Body of pancreas (tissue), 4 donors: Measurements from ENCODE around the gene THEMIS. TPM values are rescaled to one million over a fixed set of nuclear protein-coding genes. Genes with fewer than 3 reads are reported as not detected.

Source experiments
- ATAC-seq: fragments of 150-250 bp; one replicate; pipeline ENCODE4 v1.9.1; 2016
- DNase-seq, 4 donors: peaks; one replicate each; pipeline ENCODE4 v3.0.0-alpha.2; 2019
- H3K27ac ChIP-seq, 4 donors: fragments of 200-600 bp; sonication (generic); 1 replicate in 3 of 4; 2 replicates in 1 of 4; pipeline versions ENCODE4 v1.5.1 to v1.6.1; 2016 to 2019; ENCODE audit warnings: mild to moderate bottlenecking in 1 of 4, mixed read lengths in 1 of 4, moderate library complexity in 1 of 4
- H3K27me3 ChIP-seq, 2 donors: fragments of 200-600 bp; sonication (generic); one replicate each; pipeline ENCODE4 v1.6.0; 2016; ENCODE audit warnings: mild to moderate bottlenecking in 1 of 2
- H3K36me3 ChIP-seq, 2 donors: fragments of 200-600 bp; sonication (generic); replicated peaks in 1 of 2; 2 replicates each; pipeline ENCODE4 v1.5.1; 2016; ENCODE audit warnings: low read depth in 2 of 2; ENCODE audit not compliant: insufficient read depth in 1 of 2
- H3K4me1 ChIP-seq: fragments of 200-600 bp; sonication (generic); one replicate; pipeline ENCODE4 v1.6.0; 2016
- H3K4me3 ChIP-seq, 2 donors: fragments of 200-600 bp; sonication (generic); 1 replicate in 1 of 2; 2 replicates in 1 of 2; pipeline ENCODE4 v1.5.1; 2016 to 2019
- H3K9me3 ChIP-seq, 3 donors: fragments of 200-600 bp; sonication (generic); 1 replicate in 2 of 3; 2 replicates in 1 of 3; pipeline ENCODE4 v1.5.1; 2016
- CTCF ChIP-seq, 7 experiments: fragments of 450-650 bp in 4 of 7; fragments of 200-600 bp in 3 of 7; sonication (generic) in 3 of 7; IDR thresholded peaks; one replicate each; pipeline ENCODE4 v1.5.1; 2016 to 2019; ENCODE audit warnings: antibody characterized with exemption in 7 of 7
- POLR2A ChIP-seq, 3 donors: fragments of 450-650 bp; IDR thresholded peaks; one replicate each; pipeline ENCODE4 v1.6.1; 2016; ENCODE audit warnings: antibody characterized with exemption in 3 of 3, mild to moderate bottlenecking in 2 of 3
- WGBS, 2 donors: methylation state at CpG; one replicate each; pipeline ENCODE4 v1.1.5; 2017; 5-methylcytosine and 5-hydroxymethylcytosine counted together
- intact Hi-C: fragments of 100-400 bp; cut with DNase I; formaldehyde crosslinking; loops from one replicate; pipeline ENCODE4 v1.15.1; 2023
- total RNA-seq, 2 donors: library from RNA; depleted of rRNA; stranded (reverse); fragments of >200 nt; gene quantifications; one replicate each; pipeline ENCODE4 v1.1.0, GENCODE V29; 2016

Gene THEMIS
- total RNA-seq, 2 donors from 2014 or later, result 0.52 to 0.66 TPM

DNA sequence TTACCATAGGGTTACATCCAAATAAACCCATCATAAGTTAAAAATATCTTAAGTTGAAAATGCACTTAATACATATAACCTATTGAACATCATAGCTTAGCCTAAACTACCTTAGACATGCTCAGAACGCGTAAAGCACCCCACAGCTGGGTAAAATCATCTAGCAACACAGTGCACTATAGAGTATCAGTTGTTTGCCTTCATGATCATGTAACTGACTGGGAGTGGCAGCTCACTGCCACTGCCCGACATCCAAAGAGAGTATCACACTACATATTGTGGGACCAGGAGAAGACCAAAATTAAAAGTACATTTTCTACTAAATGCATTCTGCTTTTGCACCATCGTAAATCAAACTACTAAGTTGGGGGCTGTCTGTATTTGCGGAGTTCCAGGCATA is 31.7 kb downstream of the THEMIS start:
- H3K9me3 ChIP-seq, result no peaks in the 10 kb centered on the region
- H3K4me3 ChIP-seq, result no peak overlapping the region
- TF ChIP-seq CTCF (IDR thresholded peaks at IDR 0.05), result no peak
- TF ChIP-seq POLR2A (IDR thresholded peaks at IDR 0.05), result no peak
- WGBS, 2 donors, result 78 to 85% methylated on average over 5 of the region's 5 CpGs
- no peaks in the 10 kb centered on the region for H3K36me3 ChIP-seq
- H3K27me3 ChIP-seq, result no peaks in the 10 kb centered on the region
- no peaks in the 10 kb centered on the region for H3K4me1 ChIP-seq
- DNase-seq, result no peak
- no peak overlapping the region for H3K27ac ChIP-seq
- ATAC-seq, result no peak
- intact Hi-C loops, result no loop called here

DNA sequence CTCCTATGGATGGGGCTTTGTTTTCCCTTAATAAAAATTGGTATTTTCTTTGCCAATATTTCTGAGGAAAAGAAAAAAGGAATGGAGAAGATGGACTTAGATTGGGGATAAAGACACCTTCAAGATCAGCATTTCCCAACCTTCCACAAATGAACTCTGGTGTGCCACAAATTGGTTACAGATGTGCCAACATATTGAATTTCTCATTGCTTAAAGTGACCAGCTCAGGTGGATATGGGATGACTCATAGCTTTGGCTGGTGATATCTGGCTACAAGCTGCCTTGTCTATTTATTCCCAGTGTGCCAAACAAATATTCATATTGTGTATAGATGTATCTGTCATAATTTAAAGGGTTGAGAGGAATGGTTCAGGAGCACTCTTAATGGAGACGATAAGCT is 32.5 kb downstream of the THEMIS start:
- 72 to 94% methylated on average over 1 of the region's 1 CpG for WGBS, 2 donors
- Histone ChIP-seq H3K4me1 (no peaks in the 10 kb centered on the region), H3K36me3 (no peaks in the 10 kb centered on the region), H3K27ac (no peak overlapping the region), H3K27me3 (no peaks in the 10 kb centered on the region), H3K4me3 (no peak overlapping the region), H3K9me3 (no peaks in the 10 kb centered on the region)
- no peak for DNase-seq
- intact Hi-C loops, result no loop called here
- TF ChIP-seq CTCF (IDR thresholded peaks at IDR 0.05) (no peak), POLR2A (IDR thresholded peaks at IDR 0.05) (no peak)
- no peak for ATAC-seq

- TF ChIP-seq POLR2A (IDR thresholded peaks at IDR 0.05) (no peak), CTCF (IDR thresholded peaks at IDR 0.05) (no peak)
- Histone ChIP-seq H3K27ac (no peak overlapping the region), H3K36me3 (no peaks in the 10 kb centered on the region), H3K4me3 (no peak overlapping the region), H3K27me3 (no peaks in the 10 kb centered on the region), H3K4me1 (no peaks in the 10 kb centered on the region), H3K9me3 (no peaks in the 10 kb centered on the region)
- intact Hi-C loops, result no loop called here
- DNase-seq, result no peak
- no peak for ATAC-seq
Measured at GRCh38 chr6:127866766-127867165, 34.1 kb downstream of the THEMIS start.

DNA sequence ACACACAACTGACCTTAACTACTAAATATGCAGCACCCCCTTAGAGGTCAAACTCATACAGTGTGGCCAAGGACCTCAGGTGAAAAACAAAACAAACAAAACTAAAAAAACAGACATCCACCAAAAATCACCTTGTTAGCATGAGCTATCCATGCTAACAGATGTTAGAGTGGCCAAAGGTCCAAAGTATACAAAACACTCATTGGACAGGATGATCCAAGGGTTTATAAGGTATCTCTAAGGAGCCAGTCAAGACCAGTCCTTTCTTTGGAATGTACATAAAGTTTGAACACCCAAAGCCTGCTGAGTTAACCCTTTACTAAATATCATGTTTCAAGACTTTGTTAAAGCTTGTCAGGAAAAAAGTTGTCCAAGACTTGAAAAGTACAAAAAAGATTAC is 35.8 kb downstream of the THEMIS start:
- Histone ChIP-seq H3K4me3 (no peak overlapping the region), H3K27me3 (no peaks in the 10 kb centered on the region), H3K9me3 (no peaks in the 10 kb centered on the region), H3K27ac (no peak overlapping the region), H3K36me3 (no peaks in the 10 kb centered on the region), H3K4me1 (no peaks in the 10 kb centered on the region)
- DNase-seq (no peak), ATAC-seq (no peak)
- TF ChIP-seq POLR2A (IDR thresholded peaks at IDR 0.05) (no peak), CTCF (IDR thresholded peaks at IDR 0.05) (no peak)
- intact Hi-C loops, result no loop called here

- intact Hi-C loops, result no loop called here
- H3K9me3 ChIP-seq, result no peaks in the 10 kb centered on the region
- H3K27ac ChIP-seq, result no peak overlapping the region
- WGBS, 2 donors, result 23 to 30% methylated on average over 2 of the region's 2 CpGs
- no peak overlapping the region for H3K4me3 ChIP-seq
- no peak for DNase-seq
- no peaks in the 10 kb centered on the region for H3K36me3 ChIP-seq
- TF ChIP-seq POLR2A (IDR thresholded peaks at IDR 0.05), result no peak
- TF ChIP-seq CTCF (IDR thresholded peaks at IDR 0.05), result no peak
- no peaks in the 10 kb centered on the region for H3K4me1 ChIP-seq
- H3K27me3 ChIP-seq, result no peaks in the 10 kb centered on the region
- ATAC-seq, result no peak
Measured at GRCh38 chr6:127864701-127865100, 36.2 kb downstream of the THEMIS start.
